Measurements from ENCODE around the gene ATP6V0D1.
"Not testable (repeated sequence)": the region's sequence is repeated elsewhere in the genome, so short reads cannot be mapped to it uniquely, and the experiment has no call there.

The ATP6V0D1 gene

GRCh38 chr16:67428146-67428731, 52.7 kb downstream of the ATP6V0D1 start:
- peak; percentile 50 for DNase-seq

GRCh38 chr16:67426950-67427349, 54.0 kb downstream of the ATP6V0D1 start:
- no peak for DNase-seq

- no peak for DNase-seq
Observed at GRCh38 chr16:67426022-67426421, 54.9 kb downstream of the ATP6V0D1 start.

GRCh38 chr16:67425580-67425979, 55.4 kb downstream of the ATP6V0D1 start:
- DNase-seq, result no peak

- DNase-seq, result peak; percentile 82
Observed at GRCh38 chr16:67425061-67425460, 55.9 kb downstream of the ATP6V0D1 start.

GRCh38 chr16:67424261-67424615, 56.7 kb downstream of the ATP6V0D1 start:
- no peak for DNase-seq

- DNase-seq, result no peak
Observed at GRCh38 chr16:67423611-67424260, 57.2 kb downstream of the ATP6V0D1 start.

GRCh38 chr16:67423015-67423414, 57.9 kb downstream of the ATP6V0D1 start:
- DNase-seq, result no peak

GRCh38 chr16:67421030-67421429, 59.9 kb downstream of the ATP6V0D1 start:
- DNase-seq, result peak; percentile 21

GRCh38 chr16:67419931-67420330, 61.0 kb downstream of the ATP6V0D1 start:
- DNase-seq, result peak; percentile 41

GRCh38 chr16:67419502-67419901, 61.5 kb downstream of the ATP6V0D1 start:
- DNase-seq, result peak; percentile 36

- no peak for DNase-seq
Observed at GRCh38 chr16:67417333-67418061, 63.5 kb downstream of the ATP6V0D1 start.

- DNase-seq, result peak; percentile 75
Observed at GRCh38 chr16:67415872-67416793, 64.8 kb downstream of the ATP6V0D1 start, which contains the start of gene ZDHHC1. Gene ZDHHC1, minus strand, starts transcription at chr16:67416477. Its CDS starts 8,702 bp downstream, at chr16:67407775.

- DNase-seq, result not testable (repeated sequence)
Observed at GRCh38 chr16:67415421-67415820, 65.5 kb downstream of the ATP6V0D1 start.

GRCh38 chr16:67413978-67414911, 66.7 kb downstream of the ATP6V0D1 start:
- DNase-seq, result no peak

GRCh38 chr16:67412294-67412693, 68.7 kb downstream of the ATP6V0D1 start:
- no peak for DNase-seq

GRCh38 chr16:67411339-67411738, 69.6 kb downstream of the ATP6V0D1 start:
- no peak for DNase-seq

GRCh38 chr16:67409631-67410030, 71.3 kb downstream of the ATP6V0D1 start:
- no peak for DNase-seq

- DNase-seq, result no peak
Observed at GRCh38 chr16:67407788-67408452, 73.0 kb downstream of the ATP6V0D1 start.

- DNase-seq, result no peak
Observed at GRCh38 chr16:67407176-67407787, 73.7 kb downstream of the ATP6V0D1 start.

Measured in fibroblast of skin of scalp (primary cell).